Esophagus squamous epithelium (tissue), 5 donors: Measurements from ENCODE around the gene MRPL24. TPM values are rescaled to one million over a fixed set of nuclear protein-coding genes. Genes with fewer than 3 reads are reported as not detected.
A peak's percentile ranks its signal among the peaks of the same experiment; 100 is the strongest.

Source experiments
- DNase-seq: peaks from one replicate; lab custom pipeline; 2025; lab: John Stamatoyannopoulos, UW
- H3K27ac ChIP-seq, 4 donors: fragments of 200-600 bp; sonication (generic); one replicate each; pipeline ENCODE4 v1.5.1; 2016 to 2019; ENCODE audit warnings: mild to moderate bottlenecking in 1 of 4
- H3K27me3 ChIP-seq, 4 donors: fragments of 200-600 bp; sonication (generic); 1 replicate in 3 of 4; 2 replicates in 1 of 4; pipeline versions ENCODE4 v1.5.1 to v1.6.0; 2017 to 2021; ENCODE audit warnings: antibody characterized with exemption in 1 of 4
- H3K36me3 ChIP-seq, 3 donors: fragments of 200-600 bp; sonication (generic); one replicate each; pipeline ENCODE4 v1.5.1; 2016 to 2019
- H3K4me1 ChIP-seq, 3 donors: fragments of 200-600 bp; sonication (generic); one replicate each; pipeline ENCODE4 v1.5.1; 2017 to 2019
- H3K4me3 ChIP-seq, 4 donors: fragments of 200-600 bp; sonication (generic); 1 replicate in 3 of 4; 2 replicates in 1 of 4; pipeline ENCODE4 v1.5.1; 2016 to 2019; ENCODE audit warnings: mild to moderate bottlenecking in 2 of 4, moderate library complexity in 1 of 4
- H3K9me3 ChIP-seq, 3 donors: fragments of 200-600 bp; sonication (generic); one replicate each; pipeline ENCODE4 v1.5.1; 2016 to 2019
- POLR2A ChIP-seq, 4 donors: fragments of 450-650 bp; IDR thresholded peaks; one replicate each; pipeline ENCODE4 v1.6.1; 2017; ENCODE audit warnings: antibody characterized with exemption in 4 of 4, mild to moderate bottlenecking in 4 of 4, moderate library complexity in 3 of 4
- WGBS, 2 donors: methylation state at CpG; one replicate each; pipeline ENCODE4 v1.1.5; 2018; 5-methylcytosine and 5-hydroxymethylcytosine counted together
- intact Hi-C: fragments of 100-400 bp; cut with DNase I; formaldehyde crosslinking; loops from one replicate; pipeline ENCODE4 v1.15.0; 2022
- total RNA-seq, 4 donors: library from RNA; depleted of rRNA; stranded (reverse); fragments of >200 nt; gene quantifications; one replicate each; pipeline ENCODE4 v1.1.0, GENCODE V29; 2016
- TF ChIP-seq, protein P1 (sequence below), 6 experiments: fragments of 450-650 bp in 4 of 6; fragments of 200-600 bp in 2 of 6; sonication (generic) in 2 of 6; IDR thresholded peaks; one replicate each; pipeline ENCODE4 v1.5.1; 2016 to 2019; ENCODE audit warnings: antibody characterized with exemption in 6 of 6, mild to moderate bottlenecking in 4 of 6, moderate library complexity in 4 of 6
- donor health status: DM: yes; HTN: yes; CAD: no.

Gene MRPL24
- total RNA-seq, 4 donors from 2014 or later = 39.5 to 45.8 (median 42.3) TPM

DNA sequence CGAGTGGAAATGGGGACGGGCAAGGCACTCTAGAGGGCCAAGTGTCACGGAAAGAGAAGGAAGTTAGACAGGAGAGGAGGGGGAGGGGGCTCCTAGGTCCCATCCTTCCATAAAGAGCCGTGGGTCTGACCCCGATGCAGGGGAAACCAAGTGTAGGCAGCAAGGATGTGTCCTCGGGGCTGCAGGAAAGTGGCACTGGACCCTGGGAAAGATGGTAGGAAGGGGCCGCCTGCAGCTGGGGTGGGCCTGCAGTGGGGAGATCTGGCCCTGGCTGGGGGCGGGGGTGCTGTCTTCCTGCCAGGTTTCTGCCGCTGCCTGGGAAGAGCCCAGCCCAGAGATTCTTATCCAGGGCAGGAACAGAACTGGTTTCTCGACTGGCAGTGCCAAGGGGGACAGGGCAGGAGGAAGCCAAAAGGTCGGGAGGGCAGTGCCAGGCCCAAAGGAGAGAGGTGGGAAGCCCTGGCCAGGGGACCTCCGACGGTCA lies 48.4 kb downstream of the MRPL24 start:
- H3K27ac ChIP-seq = peak overlapping the region; percentile 68 to 89 (median 84)

DNA sequence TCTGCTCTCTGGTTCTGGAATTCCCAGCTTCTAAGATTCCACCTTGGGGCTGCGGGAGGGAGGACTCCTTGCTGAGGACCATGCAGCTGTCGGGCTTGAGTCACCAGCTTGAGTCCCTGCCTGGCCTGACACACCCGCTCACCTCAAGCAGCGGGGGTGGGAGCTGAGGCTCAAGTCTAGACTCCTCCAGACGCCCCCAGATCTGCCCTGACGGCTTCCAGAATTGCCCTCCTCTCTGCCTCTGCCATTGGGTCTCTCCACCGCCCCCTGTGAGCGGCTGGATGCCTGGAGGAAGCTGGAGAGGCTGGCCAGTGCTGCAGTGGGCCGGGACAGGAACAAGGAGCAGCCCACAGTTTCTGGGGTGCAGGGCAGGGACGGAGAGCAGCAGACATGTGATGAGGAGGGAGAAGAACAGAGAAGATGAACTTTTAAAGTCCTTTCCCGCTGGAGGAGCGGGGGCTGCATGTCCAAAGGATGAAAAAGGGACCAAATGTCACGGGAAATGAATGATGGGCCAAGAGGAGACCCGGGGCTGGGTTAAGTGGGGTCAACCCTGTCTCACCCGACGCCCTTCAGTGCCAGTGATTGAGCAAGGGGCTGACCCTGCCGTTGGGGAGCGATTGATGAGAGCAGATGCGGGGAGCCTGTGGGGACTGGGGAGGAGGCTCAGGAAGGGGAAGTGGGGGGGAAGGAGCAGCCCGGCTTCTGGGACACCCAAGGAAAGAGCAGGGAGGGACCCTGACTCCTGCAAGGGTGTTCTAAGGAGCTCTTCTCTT lies 49.0 kb downstream of the MRPL24 start:
- no peaks in the 10 kb centered on the region for H3K9me3 ChIP-seq
- H3K4me1 ChIP-seq = peaks cover 34 to 66% (median 55%) of the 10 kb centered on the region in 3 donors
- DNase-seq = no peak
- intact Hi-C loops = loop anchor here (5.0 kb wide), 1 partner anchor 35 kb away; the partner anchor contains the start of genes ISG20L2 and METTL25B
- H3K27ac ChIP-seq = peak overlapping the region; percentile 68 to 89 (median 84)
- H3K4me3 ChIP-seq = peak overlapping the region in 1 of 4 donors; percentile 10
- 12 to 22% methylated on average over 12 of the region's 20 CpGs for WGBS, 2 donors
- H3K36me3 ChIP-seq = no peaks in the 10 kb centered on the region
- H3K27me3 ChIP-seq = peaks cover 0 to 65% (median 0%) of the 10 kb centered on the region in 4 donors
- TF ChIP-seq, protein P1, sequence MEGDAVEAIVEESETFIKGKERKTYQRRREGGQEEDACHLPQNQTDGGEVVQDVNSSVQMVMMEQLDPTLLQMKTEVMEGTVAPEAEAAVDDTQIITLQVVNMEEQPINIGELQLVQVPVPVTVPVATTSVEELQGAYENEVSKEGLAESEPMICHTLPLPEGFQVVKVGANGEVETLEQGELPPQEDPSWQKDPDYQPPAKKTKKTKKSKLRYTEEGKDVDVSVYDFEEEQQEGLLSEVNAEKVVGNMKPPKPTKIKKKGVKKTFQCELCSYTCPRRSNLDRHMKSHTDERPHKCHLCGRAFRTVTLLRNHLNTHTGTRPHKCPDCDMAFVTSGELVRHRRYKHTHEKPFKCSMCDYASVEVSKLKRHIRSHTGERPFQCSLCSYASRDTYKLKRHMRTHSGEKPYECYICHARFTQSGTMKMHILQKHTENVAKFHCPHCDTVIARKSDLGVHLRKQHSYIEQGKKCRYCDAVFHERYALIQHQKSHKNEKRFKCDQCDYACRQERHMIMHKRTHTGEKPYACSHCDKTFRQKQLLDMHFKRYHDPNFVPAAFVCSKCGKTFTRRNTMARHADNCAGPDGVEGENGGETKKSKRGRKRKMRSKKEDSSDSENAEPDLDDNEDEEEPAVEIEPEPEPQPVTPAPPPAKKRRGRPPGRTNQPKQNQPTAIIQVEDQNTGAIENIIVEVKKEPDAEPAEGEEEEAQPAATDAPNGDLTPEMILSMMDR (IDR thresholded peaks at IDR 0.05) = no peak
- no peak for TF ChIP-seq POLR2A (IDR thresholded peaks at IDR 0.05)

More for the DNA sequence above, 48.4 kb downstream of the MRPL24 start:
- peaks cover 34 to 71% (median 55%) of the 10 kb centered on the region in 3 donors for H3K4me1 ChIP-seq
- intact Hi-C loops = loop anchor here (5.0 kb wide), 1 partner anchor 35 kb away; the partner anchor contains the start of genes ISG20L2 and METTL25B
- H3K36me3 ChIP-seq = no peaks in the 10 kb centered on the region
- DNase-seq = no peak
- H3K9me3 ChIP-seq = no peaks in the 10 kb centered on the region
- H3K4me3 ChIP-seq = peak overlapping the region in 1 of 4 donors; percentile 10
- peaks cover 0 to 65% (median 0%) of the 10 kb centered on the region in 4 donors for H3K27me3 ChIP-seq
- no peak for TF ChIP-seq POLR2A (IDR thresholded peaks at IDR 0.05)
- WGBS, 2 donors = 11% methylated on average over 7 to 8 of the region's 13 CpGs

GRCh38 chr1:156691191-156691590 lies 49.7 kb downstream of the MRPL24 start:
- no peaks in the 10 kb centered on the region for H3K36me3 ChIP-seq
- intact Hi-C loops = loop anchor here (5.0 kb wide), 1 partner anchor 36 kb away; the partner anchor contains the start of genes ISG20L2 and METTL25B
- DNase-seq = no peak
- H3K9me3 ChIP-seq = no peaks in the 10 kb centered on the region
- H3K4me1 ChIP-seq = peaks cover 34 to 70% (median 55%) of the 10 kb centered on the region in 3 donors
- peak overlapping the region; percentile 68 to 89 (median 84) for H3K27ac ChIP-seq
- peaks cover 0 to 69% (median 0%) of the 10 kb centered on the region in 4 donors for H3K27me3 ChIP-seq
- 80 to 100% methylated on average over 1 to 5 of the region's 10 CpGs for WGBS, 2 donors
- no peak overlapping the region for H3K4me3 ChIP-seq
- TF ChIP-seq, protein P1 (IDR thresholded peaks at IDR 0.05) = no peak
- no peak for TF ChIP-seq POLR2A (IDR thresholded peaks at IDR 0.05)

DNA sequence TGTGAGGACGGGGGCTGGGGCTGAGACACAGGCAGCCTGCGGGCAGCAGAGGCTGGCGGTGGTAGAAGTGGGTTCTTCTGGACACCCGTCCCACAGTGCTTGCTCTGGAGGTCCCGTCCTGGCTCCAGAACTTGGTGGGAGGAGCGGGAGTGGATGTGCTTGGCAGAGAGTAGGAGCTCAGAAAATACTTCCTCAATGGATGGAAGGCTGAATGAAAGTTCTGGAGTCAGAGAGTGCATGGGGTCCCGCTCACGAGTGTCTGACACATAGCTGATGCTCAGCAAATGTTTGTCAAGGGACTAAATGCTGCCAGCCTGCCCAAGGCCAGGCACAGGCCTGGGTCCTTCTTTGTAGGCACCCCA lies 50.2 kb downstream of the MRPL24 start:
- TF ChIP-seq, protein P1 (IDR thresholded peaks at IDR 0.05) = no peak
- TF ChIP-seq POLR2A (IDR thresholded peaks at IDR 0.05) = no peak
- peak overlapping the region; percentile 68 to 89 (median 84) for H3K27ac ChIP-seq
- peaks cover 34 to 71% (median 55%) of the 10 kb centered on the region in 3 donors for H3K4me1 ChIP-seq
- no peaks in the 10 kb centered on the region for H3K9me3 ChIP-seq
- intact Hi-C loops = loop anchor here (5.0 kb wide), 1 partner anchor 37 kb away; the partner anchor contains the start of genes ISG20L2 and METTL25B
- WGBS, 2 donors = 51 to 69% methylated on average over 7 to 8 of the region's 8 CpGs
- no peaks in the 10 kb centered on the region for H3K36me3 ChIP-seq
- no peak for DNase-seq
- no peak overlapping the region for H3K4me3 ChIP-seq
- peaks cover 0 to 74% (median 0%) of the 10 kb centered on the region in 4 donors for H3K27me3 ChIP-seq

GRCh38 chr1:156689953-156690674 lies 50.8 kb downstream of the MRPL24 start:
- H3K9me3 ChIP-seq = no peaks in the 10 kb centered on the region
- no peak for DNase-seq
- intact Hi-C loops = loop anchor here (5.0 kb wide), 1 partner anchor 37 kb away; the partner anchor contains the start of genes ISG20L2 and METTL25B
- 16 to 24% methylated on average over 9 to 10 of the region's 10 CpGs for WGBS, 2 donors
- peak overlapping the region; percentile 68 to 89 (median 84) for H3K27ac ChIP-seq
- no peak for TF ChIP-seq POLR2A (IDR thresholded peaks at IDR 0.05)
- TF ChIP-seq, protein P1 (IDR thresholded peaks at IDR 0.05) = no peak
- H3K36me3 ChIP-seq = no peaks in the 10 kb centered on the region
- H3K27me3 ChIP-seq = peaks cover 0 to 80% (median 0%) of the 10 kb centered on the region in 4 donors
- peaks cover 34 to 70% (median 55%) of the 10 kb centered on the region in 3 donors for H3K4me1 ChIP-seq
- peak overlapping the region in 2 of 4 donors; percentile 21 to 31 for H3K4me3 ChIP-seq
